Loucy (cell line): ENCODE results near the gene ATG16L2.

Experiments
- H2AFZ ChIP-seq: fragments of 200-600 bp; sonication (generic); 2 replicates; pipeline ENCODE4 v1.6.0; 2016; ENCODE audit warnings: antibody characterized with exemption, mild to moderate bottlenecking, low read length, moderate library complexity
- H3F3A ChIP-seq: fragments of 200-600 bp; 2 replicates; pipeline ENCODE4 v1.6.0; 2016; ENCODE audit warnings: antibody characterized with exemption, low read depth, mild to moderate bottlenecking
- H3K27me3 ChIP-seq: fragments of 200-600 bp; sonication (generic); 2 replicates; pipeline ENCODE4 v1.6.1; 2014; ENCODE audit warnings: low read length, mild to moderate bottlenecking; ENCODE audit not compliant: insufficient read depth, poor library complexity, severe bottlenecking
- H3K36me3 ChIP-seq: fragments of 200-600 bp; sonication (generic); 2 replicates; pipeline ENCODE4 v1.6.1; 2016; ENCODE audit warnings: low read length; ENCODE audit not compliant: insufficient read depth
- H3K4me1 ChIP-seq: fragments of 200-600 bp; sonication (generic); 2 replicates; pipeline ENCODE4 v1.5.1; 2014; ENCODE audit warnings: low read length, mild to moderate bottlenecking; ENCODE audit not compliant: insufficient read depth, poor library complexity, severe bottlenecking
- H3K4me2 ChIP-seq: fragments of 200-600 bp; sonication (generic); 2 replicates; pipeline ENCODE4 v1.6.0; 2014; ENCODE audit warnings: antibody characterized with exemption, low read length, low read depth, mild to moderate bottlenecking; ENCODE audit not compliant: poor library complexity, severe bottlenecking
- H3K4me3 ChIP-seq: fragments of 200-600 bp; sonication (generic); 2 replicates; pipeline ENCODE4 v1.5.1; 2014; ENCODE audit warnings: low read length, mild to moderate bottlenecking, mixed read lengths; ENCODE audit not compliant: poor library complexity, severe bottlenecking
- H3K79me2 ChIP-seq: fragments of 200-600 bp; sonication (generic); 2 replicates; pipeline ENCODE4 v1.6.1; 2014; ENCODE audit warnings: low read length; ENCODE audit not compliant: insufficient read depth
- H3K9ac ChIP-seq: fragments of 200-600 bp; sonication (generic); 2 replicates; pipeline ENCODE4 v1.6.0; 2014; ENCODE audit warnings: mild to moderate bottlenecking, low read depth, low read length, moderate library complexity; ENCODE audit not compliant: poor library complexity, severe bottlenecking
- H3K9me2 ChIP-seq: fragments of 200-600 bp; sonication (generic); replicated peaks from 2 replicates; pipeline ENCODE4 v1.6.1; 2016; ENCODE audit warnings: low read depth, low read length, mixed read lengths
- H3K9me3 ChIP-seq: fragments of 200-600 bp; sonication (generic); 2 replicates; pipeline ENCODE4 v1.6.1; 2014; ENCODE audit warnings: mild to moderate bottlenecking, antibody characterized with exemption, low read length, low read depth; ENCODE audit not compliant: insufficient read depth
- H4K20me1 ChIP-seq: fragments of 200-600 bp; sonication (generic); 2 replicates; pipeline ENCODE4 v1.6.0; 2014; ENCODE audit warnings: antibody characterized with exemption, low read length, mild to moderate bottlenecking; ENCODE audit not compliant: insufficient read depth, poor library complexity, severe bottlenecking
- CTCF ChIP-seq: fragments of 200-600 bp; sonication (generic); conservative IDR thresholded peaks from 2 replicates; pipeline ENCODE4 v1.5.1; 2014; ENCODE audit warnings: mild to moderate bottlenecking, antibody characterized with exemption, low read length
- EZH2phosphoT487 ChIP-seq: fragments of 200-600 bp; IDR thresholded peaks from 2 replicates; pipeline ENCODE4 v1.6.1; 2018; ENCODE audit warnings: antibody characterized with exemption, mild to moderate bottlenecking, moderate library complexity, borderline replicate concordance

ATG16L2 gene

GRCh38 chr11:72777755-72778278 is 36.4 kb upstream of the ATG16L2 start:
- H3K9me3 ChIP-seq = no peaks in the 10 kb centered on the region
- H3K9ac ChIP-seq = no peak overlapping the region
- H3K9me2 ChIP-seq = no peaks in the 10 kb centered on the region
- H3K27me3 ChIP-seq = no peaks in the 10 kb centered on the region
- H2AFZ ChIP-seq = no peak overlapping the region
- no peaks in the 10 kb centered on the region for H3K79me2 ChIP-seq
- H3K36me3 ChIP-seq = no peaks in the 10 kb centered on the region
- H3F3A ChIP-seq = no peaks in the 10 kb centered on the region
- H4K20me1 ChIP-seq = no peaks in the 10 kb centered on the region
- TF ChIP-seq CTCF (no peak), EZH2phosphoT487 (no peak)
- no peak overlapping the region for H3K4me3 ChIP-seq
- H3K4me2 ChIP-seq = no peak overlapping the region
- H3K4me1 ChIP-seq = peaks cover 41% of the 10 kb centered on the region

GRCh38 chr11:72778535-72779494 is 35.4 kb upstream of the ATG16L2 start:
- Histone ChIP-seq H3K36me3 (no peaks in the 10 kb centered on the region), H3F3A (no peaks in the 10 kb centered on the region), H3K4me3 (no peak overlapping the region), H3K4me2 (no peak overlapping the region), H4K20me1 (no peaks in the 10 kb centered on the region), H3K79me2 (no peaks in the 10 kb centered on the region), H3K9me2 (no peaks in the 10 kb centered on the region), H3K27me3 (no peaks in the 10 kb centered on the region), H3K4me1 (peaks cover 32% of the 10 kb centered on the region), H3K9ac (no peak overlapping the region), H3K9me3 (no peaks in the 10 kb centered on the region), H2AFZ (no peak overlapping the region)
- no peak for TF ChIP-seq EZH2phosphoT487
- TF ChIP-seq CTCF = no peak

GRCh38 chr11:72779495-72780128 is 34.6 kb upstream of the ATG16L2 start:
- Histone ChIP-seq H2AFZ (no peak overlapping the region), H3K9me3 (no peaks in the 10 kb centered on the region), H3K27me3 (no peaks in the 10 kb centered on the region), H3K9ac (no peak overlapping the region), H3F3A (no peaks in the 10 kb centered on the region), H3K79me2 (no peaks in the 10 kb centered on the region), H4K20me1 (no peaks in the 10 kb centered on the region), H3K36me3 (no peaks in the 10 kb centered on the region), H3K9me2 (no peaks in the 10 kb centered on the region), H3K4me3 (no peak overlapping the region), H3K4me1 (peaks cover 32% of the 10 kb centered on the region), H3K4me2 (no peak overlapping the region)
- TF ChIP-seq CTCF = no peak
- no peak for TF ChIP-seq EZH2phosphoT487
